ENCODE results near the gene CCDC50.

Gene CCDC50

GRCh38 chr3:191352014-191352413 lies 22.8 kb downstream of the CCDC50 start:
- DNase-seq, result no peak

GRCh38 chr3:191353022-191353777 lies 24.0 kb downstream of the CCDC50 start:
- DNase-seq, result no peak

- no peak for DNase-seq
These were observed 26.2 kb downstream of the CCDC50 start for GRCh38 chr3:191355406-191355805.

- no peak for DNase-seq
These were observed 27.6 kb downstream of the CCDC50 start for GRCh38 chr3:191356631-191357439.

- no peak for DNase-seq
These were observed 28.7 kb downstream of the CCDC50 start for GRCh38 chr3:191357909-191358308.

GRCh38 chr3:191358929-191359328 lies 29.7 kb downstream of the CCDC50 start:
- no peak for DNase-seq

GRCh38 chr3:191360620-191361019 lies 31.4 kb downstream of the CCDC50 start:
- no peak for DNase-seq

GRCh38 chr3:191361456-191361855 lies 32.3 kb downstream of the CCDC50 start:
- DNase-seq, result no peak

- no peak for DNase-seq
These were observed 32.8 kb downstream of the CCDC50 start for GRCh38 chr3:191362037-191362436.

GRCh38 chr3:191362524-191363090 lies 33.4 kb downstream of the CCDC50 start:
- peak; percentile 19 for DNase-seq

- DNase-seq, result no peak
These were observed 34.0 kb downstream of the CCDC50 start for GRCh38 chr3:191363221-191363620.

GRCh38 chr3:191366675-191367074 lies 37.5 kb downstream of the CCDC50 start:
- no peak for DNase-seq

- no peak for DNase-seq
These were observed 39.8 kb downstream of the CCDC50 start for GRCh38 chr3:191368755-191369615.

GRCh38 chr3:191369616-191370010 lies 40.4 kb downstream of the CCDC50 start:
- DNase-seq, result no peak

- no peak for DNase-seq
These were observed 42.9 kb downstream of the CCDC50 start for GRCh38 chr3:191372122-191372521.

- DNase-seq, result no peak
These were observed 44.1 kb downstream of the CCDC50 start for GRCh38 chr3:191373327-191373726.

- DNase-seq, result no peak
These were observed 47.4 kb downstream of the CCDC50 start for GRCh38 chr3:191376516-191377141.

GRCh38 chr3:191378142-191378812 lies 49.1 kb downstream of the CCDC50 start:
- no peak for DNase-seq

GRCh38 chr3:191379446-191379845 lies 50.3 kb downstream of the CCDC50 start:
- DNase-seq, result no peak

- DNase-seq, result no peak
These were observed 50.8 kb downstream of the CCDC50 start for GRCh38 chr3:191380001-191380400.

GRCh38 chr3:191381303-191381702 lies 52.1 kb downstream of the CCDC50 start:
- no peak for DNase-seq

GRCh38 chr3:191382661-191383060 lies 53.5 kb downstream of the CCDC50 start:
- no peak for DNase-seq
